H9 (cell line): ENCODE measurements around the gene ST6GALNAC2. TPM values are rescaled to one million over a fixed set of nuclear protein-coding genes. Genes with fewer than 3 reads are reported as not detected.

Source experiments
- DNase-seq: peaks from one replicate; pipeline ENCODE4 v3.0.0-alpha.2; 2017
- H2AFZ ChIP-seq: one replicate; pipeline ENCODE4 v1.6.1; 2013; ENCODE audit warnings: mild to moderate bottlenecking, low read length, control low read depth, moderate library complexity
- H2AK5ac ChIP-seq: 2 replicates; pipeline ENCODE4 v1.6.1; 2013; ENCODE audit warnings: low read length, control low read depth, mixed read lengths; ENCODE audit not compliant: insufficient read length
- H2BK120ac ChIP-seq: one replicate; pipeline ENCODE4 v1.6.1; 2013; ENCODE audit warnings: low read depth, mild to moderate bottlenecking, low read length, control low read depth, inconsistent platforms; ENCODE audit not compliant: poor library complexity, severe bottlenecking
- H2BK12ac ChIP-seq: 2 replicates; pipeline ENCODE4 v1.6.1; 2013; ENCODE audit warnings: low read length, control low read depth, mixed read lengths, low read depth; ENCODE audit not compliant: insufficient read length
- H2BK15ac ChIP-seq: 2 replicates; pipeline ENCODE4 v1.6.1; 2013; ENCODE audit warnings: low read depth, low read length, control low read depth
- H2BK20ac ChIP-seq: one replicate; pipeline ENCODE4 v1.6.1; 2013; ENCODE audit warnings: low read depth, mild to moderate bottlenecking, low read length, control low read depth, inconsistent platforms; ENCODE audit not compliant: poor library complexity, severe bottlenecking
- H2BK5ac ChIP-seq: 2 replicates; pipeline ENCODE4 v1.6.1; 2013; ENCODE audit warnings: low read length, control low read depth, mixed read lengths; ENCODE audit not compliant: insufficient read length
- H3K14ac ChIP-seq: 2 replicates; pipeline ENCODE4 v1.6.1; 2013; ENCODE audit warnings: low read length, control low read depth; ENCODE audit not compliant: insufficient read depth
- H3K18ac ChIP-seq: 2 replicates; pipeline ENCODE4 v1.6.1; 2013; ENCODE audit warnings: low read depth, mild to moderate bottlenecking, mixed read lengths, low read length, control low read depth; ENCODE audit not compliant: insufficient read length
- H3K23ac ChIP-seq: 2 replicates; pipeline ENCODE4 v1.6.1; 2013; ENCODE audit warnings: low read length, control low read depth, mixed read lengths, low read depth; ENCODE audit not compliant: insufficient read length
- H3K23me2 ChIP-seq: 2 replicates; pipeline ENCODE4 v1.6.1; 2013; ENCODE audit warnings: low read depth, mild to moderate bottlenecking, mixed read lengths, low read length, control low read depth; ENCODE audit not compliant: insufficient read length, poor library complexity, severe bottlenecking
- H3K27ac ChIP-seq: 2 replicates; pipeline ENCODE4 v1.5.1; 2013; ENCODE audit warnings: low read length, control low read depth, mixed read lengths, low read depth; ENCODE audit not compliant: insufficient read length
- H3K27me3 ChIP-seq: 2 replicates; pipeline ENCODE4 v1.6.1; 2013; ENCODE audit warnings: low read length, control low read depth, inconsistent platforms; ENCODE audit not compliant: insufficient read depth
- H3K4ac ChIP-seq: 2 replicates; pipeline ENCODE4 v1.6.1; 2013; ENCODE audit warnings: low read depth, mild to moderate bottlenecking, control low read depth, inconsistent platforms, low read length, moderate library complexity
- H3K4me1 ChIP-seq: 2 replicates; pipeline ENCODE4 v1.6.1; 2013; ENCODE audit warnings: low read length, control low read depth, inconsistent platforms; ENCODE audit not compliant: insufficient read depth
- H3K4me2 ChIP-seq: 2 replicates; pipeline ENCODE4 v1.6.1; 2013; ENCODE audit warnings: low read length, control low read depth, mixed read lengths; ENCODE audit not compliant: insufficient read length, insufficient read depth
- H3K56ac ChIP-seq: 2 replicates; pipeline ENCODE4 v1.6.1; 2013; ENCODE audit warnings: low read depth, mild to moderate bottlenecking, mixed read lengths, low read length, control low read depth; ENCODE audit not compliant: insufficient read length
- H3K79me1 ChIP-seq: 2 replicates; pipeline ENCODE4 v1.6.1; 2013; ENCODE audit warnings: low read depth, mild to moderate bottlenecking, moderate library complexity, low read length, control low read depth, inconsistent platforms; ENCODE audit not compliant: insufficient read depth, poor library complexity, severe bottlenecking
- H3K79me2 ChIP-seq: 2 replicates; pipeline ENCODE4 v1.6.1; 2013; ENCODE audit warnings: low read length, control low read depth, inconsistent platforms; ENCODE audit not compliant: insufficient read depth
- H3K9ac ChIP-seq: 2 replicates; pipeline ENCODE4 v1.6.1; 2013; ENCODE audit warnings: low read length, control low read depth, mixed read lengths; ENCODE audit not compliant: insufficient read length; ENCODE audit errors: extremely low read depth
- H3K9me3 ChIP-seq: one replicate; pipeline ENCODE4 v1.6.1; 2013; ENCODE audit warnings: low read depth, low read length, inconsistent platforms; ENCODE audit not compliant: control insufficient read depth
- H3T11ph ChIP-seq: one replicate; pipeline ENCODE4 v1.6.1; 2013; ENCODE audit warnings: mild to moderate bottlenecking, low read length, control low read depth, inconsistent platforms
- H4K20me1 ChIP-seq: one replicate; pipeline ENCODE4 v1.6.1; 2013; ENCODE audit not compliant: control insufficient read depth, insufficient read length, insufficient read depth
- H4K5ac ChIP-seq: 2 replicates; pipeline ENCODE4 v1.6.1; 2013; ENCODE audit warnings: low read depth, mild to moderate bottlenecking, mixed read lengths, low read length, control low read depth; ENCODE audit not compliant: insufficient read length
- H4K8ac ChIP-seq: replicated peaks from 2 replicates; pipeline ENCODE4 v1.6.1; 2013; ENCODE audit warnings: low read length, control low read depth, mixed read lengths, low read depth; ENCODE audit not compliant: insufficient read length
- H4K91ac ChIP-seq: 2 replicates; pipeline ENCODE4 v1.6.1; 2013; ENCODE audit warnings: low read depth, mild to moderate bottlenecking, moderate library complexity, mixed read lengths, low read length, control low read depth; ENCODE audit not compliant: insufficient read length
- H3K27ac Mint-ChIP-seq, 3 experiments: 2 replicates in 2 of 3; 3 replicates in 1 of 3; pipeline ENCODE4 v1.8.0; 2020 to 2021; ENCODE audit warnings: mixed read lengths in 3 of 3, mild to moderate bottlenecking in 1 of 3, moderate library complexity in 1 of 3
- H3K27me3 Mint-ChIP-seq: 2 replicates; pipeline ENCODE4 v1.8.0; 2021; ENCODE audit warnings: low read depth, mild to moderate bottlenecking, moderate library complexity, mixed read lengths
- H3K36me3 Mint-ChIP-seq, 3 experiments: 2 replicates in 2 of 3; 3 replicates in 1 of 3; pipeline ENCODE4 v1.8.0; 2020 to 2021; ENCODE audit warnings: low read depth in 3 of 3, mixed read lengths in 3 of 3; ENCODE audit not compliant: insufficient read depth in 1 of 3
- H3K4me1 Mint-ChIP-seq, 2 experiments: 2 replicates each; pipeline ENCODE4 v1.8.0; 2020; ENCODE audit warnings: mixed read lengths in 2 of 2
- H3K4me3 Mint-ChIP-seq, 2 experiments: 2 replicates in 1 of 2; 3 replicates in 1 of 2; pipeline ENCODE4 v1.8.0; 2020 to 2021; ENCODE audit warnings: mild to moderate bottlenecking in 2 of 2, mixed read lengths in 2 of 2, moderate library complexity in 1 of 2
- H3K9me3 Mint-ChIP-seq, 2 experiments: 2 replicates in 1 of 2; 3 replicates in 1 of 2; pipeline ENCODE4 v1.8.0; 2020; ENCODE audit warnings: mild to moderate bottlenecking in 2 of 2, mixed read lengths in 2 of 2, moderate library complexity in 1 of 2
- CTCF ChIP-seq: fragments of 200-600 bp; sonication (generic); conservative IDR thresholded peaks from 3 replicates; pipeline ENCODE4 v1.8.0; 2021; ENCODE audit warnings: antibody characterized with exemption, mild to moderate bottlenecking
- WGBS: extraction: QIAGEN DNeasy Blood & Tissue Kit; methylation state at CpG from one replicate; pipeline ENCODE4 v1.1.7; 2013; ENCODE audit warnings: missing lambda C conversion rate, low lambda C conversion rate, mixed read lengths; ENCODE audit not compliant: insufficient read length; ENCODE audit errors: extremely low coverage; 5-methylcytosine and 5-hydroxymethylcytosine counted together
- total RNA-seq: library from RNA; stranded (reverse); gene quantifications from 2 replicates; pipeline ENCODE4 v1.2.1, GENCODE V29; 2021

Gene ST6GALNAC2
- total RNA-seq, 1 experiment from 2014 or later: 0.46 TPM

- no peak overlapping the region for H3K4me3 Mint-ChIP-seq
- Histone ChIP-seq H3K4ac (no peak overlapping the region), H4K91ac (no peak overlapping the region), H4K8ac (no peak overlapping the region), H2AK5ac (no peak overlapping the region), H3K18ac (no peak overlapping the region), H3K9ac (no peak overlapping the region), H2BK15ac (no peak overlapping the region), H3K27me3 (no peaks in the 10 kb centered on the region; the same call in 1 of the 2 replicates), H3K56ac (no peak overlapping the region), H3K14ac (no peak overlapping the region), H2BK120ac (no peak overlapping the region), H3K9me3 (no peaks in the 10 kb centered on the region), H2BK20ac (no peak overlapping the region), H2BK12ac (no peak overlapping the region), H3K4me1 (no peaks in the 10 kb centered on the region), H2AFZ (no peak overlapping the region), H3K27ac (no peak overlapping the region), H3T11ph (no peak overlapping the region), H3K23ac (no peak overlapping the region), H3K79me2 (no peaks in the 10 kb centered on the region), H2BK5ac (no peak overlapping the region), H3K23me2 (no peaks in the 10 kb centered on the region), H4K5ac (no peak overlapping the region), H3K79me1 (no peaks in the 10 kb centered on the region), H3K4me2 (no peak overlapping the region), H4K20me1 (no peaks in the 10 kb centered on the region)
- peaks cover 0 to 5% of the 10 kb centered on the region in 2 experiments; a peak in 1 of 4 replicates for H3K4me1 Mint-ChIP-seq
- H3K27me3 Mint-ChIP-seq: peaks cover 14% of the 10 kb centered on the region
- no CpG with 5 or more reads among the region's 5 CpGs for WGBS
- TF ChIP-seq CTCF: no peak
- DNase-seq: no peak
- peaks cover 0 to 4% (median 0%) of the 10 kb centered on the region in 3 experiments; a peak in 3 of 7 replicates for H3K36me3 Mint-ChIP-seq
- H3K27ac Mint-ChIP-seq: no peak overlapping the region
- H3K9me3 Mint-ChIP-seq: peaks cover 0 to 7% of the 10 kb centered on the region in 2 experiments; a peak in 1 of 5 replicates
These were observed 10.1 kb downstream of the ST6GALNAC2 start for GRCh38 chr17:76575570-76575969.
